B cell (primary cell): ENCODE data around the gene RNF152. TPM values are rescaled to one million over a fixed set of nuclear protein-coding genes. Genes with fewer than 3 reads are reported as not detected.

Source experiments
- ATAC-seq: fragments of 200-7000 bp; cut with Tn5 transposase; one replicate; pipeline ENCODE4 v1.10.0; 2021; ENCODE audit warnings: low read depth, mild to moderate bottlenecking, moderate number of reproducible peaks, moderate library complexity
- CTCF ChIA-PET: fragments of 350-600 bp; sonication (Branson Sonifier 250); formaldehyde crosslinking; loops from one replicate; lab custom pipeline; 2021; ENCODE audit warnings: antibody characterized with exemption, inconsistent platforms; lab: Charles Lee
- POLR2A ChIA-PET: fragments of 350-600 bp; sonication (Branson Sonifier 250); formaldehyde crosslinking; loops from one replicate; lab custom pipeline; 2021; ENCODE audit warnings: antibody characterized with exemption; lab: Charles Lee
- DNase-seq: peaks from one replicate; pipeline ENCODE4 v3.0.0; 2013
- H2AFZ ChIP-seq: 2 replicates; pipeline ENCODE4 v1.6.1; 2012; ENCODE audit warnings: mild to moderate bottlenecking, low read depth, low read length; ENCODE audit not compliant: insufficient read depth, poor library complexity, severe bottlenecking
- H3K27ac ChIP-seq, 2 donors: 1 replicate in 1 of 2; 2 replicates in 1 of 2; pipeline ENCODE4 v1.5.1; 2012 to 2013; ENCODE audit warnings: low read length in 2 of 2, mild to moderate bottlenecking in 2 of 2, moderate library complexity in 1 of 2
- H3K27me3 ChIP-seq, 4 experiments: fragments of 200-600 bp in 1 of 4; sonication (generic) in 1 of 4; replicated peaks in 1 of 4; 1 replicate in 2 of 4; 2 replicates in 2 of 4; pipeline versions ENCODE4 v1.6.1 to v1.7.0; 2013 to 2016; ENCODE audit warnings: low read length in 3 of 4, mild to moderate bottlenecking in 2 of 4, mixed read lengths in 1 of 4, moderate library complexity in 1 of 4; ENCODE audit not compliant: insufficient read depth in 4 of 4, control insufficient read depth in 3 of 4; ENCODE audit errors: control extremely low read depth in 1 of 4
- H3K36me3 ChIP-seq, 2 experiments: replicated peaks in 1 of 2; 1 replicate in 1 of 2; 2 replicates in 1 of 2; pipeline versions ENCODE4 v1.6.1 to v1.7.1; 2013; ENCODE audit warnings: low read length in 1 of 2; ENCODE audit not compliant: insufficient read depth in 2 of 2, control insufficient read depth in 1 of 2; ENCODE audit errors: control extremely low read depth in 1 of 2, extremely low read depth in 1 of 2
- H3K4me1 ChIP-seq, 2 donors: fragments of 200-600 bp in 1 of 2; sonication (generic) in 1 of 2; 1 replicate in 1 of 2; 2 replicates in 1 of 2; pipeline versions ENCODE4 v1.5.1 to v1.6.1; 2013 to 2017; ENCODE audit warnings: low read length in 2 of 2; ENCODE audit not compliant: control insufficient read depth in 2 of 2, insufficient read depth in 2 of 2
- H3K4me2 ChIP-seq: replicated peaks from 2 replicates; pipeline ENCODE3; 2012; ENCODE audit warnings: mild to moderate bottlenecking, low read depth, low read length; ENCODE audit not compliant: poor library complexity, severe bottlenecking
- H3K4me3 ChIP-seq, 5 experiments: fragments of 200-600 bp in 1 of 5; sonication (generic) in 1 of 5; 1 replicate in 3 of 5; 2 replicates in 2 of 5; pipeline versions ENCODE4 v1.5.1 to v1.7.0; 2011 to 2016; ENCODE audit warnings: low read length in 4 of 5, mild to moderate bottlenecking in 4 of 5, low read depth in 2 of 5, control low read depth in 1 of 5, moderate library complexity in 1 of 5; ENCODE audit not compliant: insufficient read depth in 1 of 5; ENCODE audit errors: control extremely low read depth in 1 of 5, extremely low read depth in 1 of 5
- H3K79me2 ChIP-seq: fragments of 200-600 bp; sonication (generic); one replicate; pipeline ENCODE4 v1.6.0; 2016; ENCODE audit warnings: low read length; ENCODE audit not compliant: control insufficient read depth, insufficient read depth
- H3K9ac ChIP-seq: fragments of 200-600 bp; sonication (generic); 2 replicates; pipeline ENCODE4 v1.6.1; 2017; ENCODE audit warnings: mild to moderate bottlenecking, low read length, moderate library complexity
- H3K9me3 ChIP-seq, 3 donors: one replicate each; pipeline versions ENCODE4 v1.6.1 to v1.7.1; 2013; ENCODE audit warnings: low read length in 2 of 3; ENCODE audit not compliant: control insufficient read depth in 2 of 3, insufficient read depth in 1 of 3; ENCODE audit errors: control extremely low read depth in 1 of 3
- H4K20me1 ChIP-seq: 2 replicates; pipeline ENCODE4 v1.6.0; 2012; ENCODE audit warnings: mild to moderate bottlenecking, low read length; ENCODE audit not compliant: insufficient read depth, control insufficient read depth, poor library complexity, severe bottlenecking
- H3K27ac Mint-ChIP-seq: one replicate; pipeline ENCODE4 v1.8.0; 2021; ENCODE audit warnings: mixed read lengths
- H3K27me3 Mint-ChIP-seq: one replicate; pipeline ENCODE4 v1.8.0; 2021; ENCODE audit warnings: mixed read lengths
- H3K4me1 Mint-ChIP-seq: one replicate; pipeline ENCODE4 v1.8.0; 2021; ENCODE audit warnings: mixed read lengths
- H3K4me3 Mint-ChIP-seq: one replicate; pipeline ENCODE4 v1.8.0; 2021; ENCODE audit warnings: mixed read lengths
- H3K9me3 Mint-ChIP-seq: one replicate; pipeline ENCODE4 v1.8.0; 2022; ENCODE audit warnings: mixed read lengths; ENCODE audit not compliant: insufficient read depth
- EZH2 ChIP-seq: IDR thresholded peaks from 2 replicates; pipeline ENCODE4 v1.6.1; 2012; ENCODE audit warnings: borderline replicate concordance, low read depth, mild to moderate bottlenecking, moderate library complexity, low read length; ENCODE audit not compliant: insufficient read depth, poor library complexity, severe bottlenecking
- WGBS: methylation state at CpG from one replicate; pipeline ENCODE4 v1.1.5; 2013; ENCODE audit warnings: missing lambda C conversion rate; ENCODE audit not compliant: insufficient coverage; 5-methylcytosine and 5-hydroxymethylcytosine counted together
- intact Hi-C: fragments of 100-400 bp; cut with micrococcal nuclease; formaldehyde crosslinking; loops from one replicate; pipeline ENCODE4 v1.10.0; 2022
- polyA plus RNA-seq: library from polyadenylated mRNA; depleted of rRNA; stranded (reverse); fragments of >200 nt; gene quantifications from 2 replicates; pipeline ENCODE4 v1.2.3, GENCODE V29; 2012
- total RNA-seq, 2 donors: library from RNA; stranded (reverse); fragments of 120-200 nt in 1 of 2; gene quantifications; 1 replicate in 1 of 2; 2 replicates in 1 of 2; pipeline versions ENCODE4 v1.2.3 to v1.2.4, GENCODE V29; 2013 to 2022
- TF ChIP-seq, protein P1 (sequence below): fragments of 200-600 bp; IDR thresholded peaks from one replicate; pipeline ENCODE4 v1.8.0; 2022; ENCODE audit warnings: antibody characterized with exemption, mild to moderate bottlenecking

Gene RNF152
- total and polyA plus RNA-seq, 2 donors (not counting 1 experiment from before 2014, with no cell fraction given) = 0.49 TPM; not detected in 1

DNA sequence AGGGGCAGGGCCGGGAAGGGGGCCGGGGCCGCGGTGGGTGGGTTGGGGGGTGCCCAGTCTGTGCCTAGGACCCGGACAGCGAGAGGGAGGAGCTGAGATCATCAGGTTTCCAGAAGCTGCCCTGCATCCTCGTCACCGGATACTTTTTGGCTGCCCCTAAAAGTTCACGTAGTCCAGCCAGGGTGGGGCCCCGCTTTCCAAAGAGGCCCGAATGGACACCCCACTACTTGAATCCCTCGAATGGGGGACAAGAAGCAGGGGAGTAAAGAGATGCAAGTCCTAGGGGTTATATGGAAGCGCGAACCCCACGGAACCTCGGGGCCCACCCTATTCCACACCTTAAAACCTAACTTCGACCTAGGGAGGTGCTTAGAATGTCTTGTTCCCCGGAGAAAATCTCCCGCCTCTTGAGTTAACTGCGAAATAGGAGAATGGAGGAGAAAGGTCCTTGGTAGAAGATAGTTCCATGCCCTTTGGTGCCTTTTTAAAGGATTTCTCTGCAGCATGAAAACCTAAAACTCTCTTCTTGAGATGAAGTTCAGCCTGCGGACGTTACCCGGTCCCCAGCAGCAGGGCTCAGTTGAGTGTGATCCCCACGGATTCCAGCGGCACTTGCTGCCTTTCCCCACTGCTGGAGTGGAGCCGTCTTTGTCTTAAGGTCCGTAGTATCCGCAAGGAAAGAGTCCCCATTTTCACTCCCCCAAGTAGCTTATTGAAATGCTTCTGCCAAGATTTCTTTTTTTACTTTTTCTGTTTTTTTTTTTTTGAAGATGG lies 2.1 kb upstream of the RNF152 start:
- POLR2A ChIA-PET = no interaction called here
- Histone ChIP-seq H3K27ac (no peak overlapping the region), H3K36me3 (no peaks in the 10 kb centered on the region), H3K27me3 (peaks cover 0 to 35% (median 23%) of the 10 kb centered on the region in 4 experiments), H3K4me3 (peak overlapping the region in 4 of 5 experiments; percentile 16 to 64 (median 52)), H2AFZ (peak overlapping the region; percentile 74), H3K9ac (peak overlapping the region; percentile 60), H3K9me3 (peaks cover 0 to 6% (median 0%) of the 10 kb centered on the region in 3 donors), H3K4me2 (peak overlapping the region; percentile 93), H4K20me1 (no peaks in the 10 kb centered on the region), H3K79me2 (no peaks in the 10 kb centered on the region), H3K4me1 (peaks cover 18 to 20% of the 10 kb centered on the region in 2 donors)
- Mint-ChIP-seq H3K27ac (no peak overlapping the region), H3K4me3 (peak overlapping the region; percentile 73), H3K4me1 (peaks cover 14% of the 10 kb centered on the region), H3K27me3 (peaks cover 60% of the 10 kb centered on the region), H3K9me3 (no peaks in the 10 kb centered on the region)
- intact Hi-C loops = no loop called here
- CTCF ChIA-PET = no interaction called here
- 25% methylated on average over 16 of the region's 28 CpGs for WGBS
- TF ChIP-seq, protein P1, sequence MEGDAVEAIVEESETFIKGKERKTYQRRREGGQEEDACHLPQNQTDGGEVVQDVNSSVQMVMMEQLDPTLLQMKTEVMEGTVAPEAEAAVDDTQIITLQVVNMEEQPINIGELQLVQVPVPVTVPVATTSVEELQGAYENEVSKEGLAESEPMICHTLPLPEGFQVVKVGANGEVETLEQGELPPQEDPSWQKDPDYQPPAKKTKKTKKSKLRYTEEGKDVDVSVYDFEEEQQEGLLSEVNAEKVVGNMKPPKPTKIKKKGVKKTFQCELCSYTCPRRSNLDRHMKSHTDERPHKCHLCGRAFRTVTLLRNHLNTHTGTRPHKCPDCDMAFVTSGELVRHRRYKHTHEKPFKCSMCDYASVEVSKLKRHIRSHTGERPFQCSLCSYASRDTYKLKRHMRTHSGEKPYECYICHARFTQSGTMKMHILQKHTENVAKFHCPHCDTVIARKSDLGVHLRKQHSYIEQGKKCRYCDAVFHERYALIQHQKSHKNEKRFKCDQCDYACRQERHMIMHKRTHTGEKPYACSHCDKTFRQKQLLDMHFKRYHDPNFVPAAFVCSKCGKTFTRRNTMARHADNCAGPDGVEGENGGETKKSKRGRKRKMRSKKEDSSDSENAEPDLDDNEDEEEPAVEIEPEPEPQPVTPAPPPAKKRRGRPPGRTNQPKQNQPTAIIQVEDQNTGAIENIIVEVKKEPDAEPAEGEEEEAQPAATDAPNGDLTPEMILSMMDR = no peak
- TF ChIP-seq EZH2 = no peak
- no peak for ATAC-seq
- peak; percentile 13 for DNase-seq
